K562 (cell line): ENCODE measurements around the gene AHI1. TPM values are rescaled to one million over a fixed set of nuclear protein-coding genes. Genes with fewer than 3 reads are reported as not detected.

Experiments used
- CHCHD3 ChIP-seq: fragments of 250-450 bp; sonication (Bioruptor Pico); IDR thresholded peaks from 2 replicates; pipeline ENCODE4 v2.1.2; 2022; ENCODE audit warnings: mild to moderate bottlenecking
- DMBX1 ChIP-seq: fragments of 250-450 bp; sonication (Bioruptor Pico); IDR thresholded peaks from 2 replicates; pipeline ENCODE4 v1.8.0; 2022; ENCODE audit warnings: inconsistent platforms, mild to moderate bottlenecking, moderate library complexity, borderline replicate concordance
- EP400 ChIP-seq: fragments of 450-650 bp; IDR thresholded peaks from 2 replicates; pipeline ENCODE4 v1.6.1; 2017; ENCODE audit warnings: antibody characterized with exemption, mild to moderate bottlenecking, moderate library complexity
- ETV6 ChIP-seq, 3 experiments: fragments of 150-350 bp in 1 of 3; sonication (generic) in 1 of 3; formaldehyde crosslinking in 1 of 3; IDR thresholded peaks; 2 replicates each; pipeline versions ENCODE4 v1.6.1 to v1.8.0; 2014 to 2022; ENCODE audit warnings: borderline replicate concordance in 2 of 3, low read depth in 2 of 3, antibody characterized with exemption in 1 of 3, low read length in 1 of 3, mild to moderate bottlenecking in 1 of 3, missing genetic modification reagents in 1 of 3
- FOXK2 ChIP-seq, 2 experiments: fragments of 450-650 bp; IDR thresholded peaks in 1 of 2; conservative IDR thresholded peaks in 1 of 2; 2 replicates each; pipeline ENCODE4 v1.6.1; 2016; ENCODE audit warnings: low read depth in 2 of 2, mild to moderate bottlenecking in 1 of 2
- IFI16 ChIP-seq: fragments of 250-450 bp; sonication (Bioruptor Pico); IDR thresholded peaks from 2 replicates; pipeline ENCODE4 v2.1.2; 2022; ENCODE audit warnings: mild to moderate bottlenecking, inconsistent platforms
- MEF2A ChIP-seq: IDR thresholded peaks from 2 replicates; pipeline ENCODE4 v1.6.1; 2011; ENCODE audit warnings: low read depth, mild to moderate bottlenecking, low read length, moderate library complexity; ENCODE audit not compliant: control insufficient read depth
- PTRF ChIP-seq: fragments of 450-650 bp; IDR thresholded peaks from 2 replicates; pipeline ENCODE4 v1.6.1; 2016; ENCODE audit warnings: mild to moderate bottlenecking, missing genetic modification characterization, missing compliant biosample characterization
- RBM15 ChIP-seq: fragments of 200-400 bp; formaldehyde crosslinking; IDR thresholded peaks from 2 replicates; pipeline ENCODE4 v1.6.1; 2018; ENCODE audit warnings: mild to moderate bottlenecking, low read length, moderate library complexity; ENCODE audit not compliant: insufficient read depth
- RFX5 ChIP-seq: IDR thresholded peaks from 2 replicates; pipeline ENCODE4 v1.6.1; 2011; ENCODE audit warnings: low read depth, mild to moderate bottlenecking, improper control_type of control experiment, low read length
- XRCC5 ChIP-seq: fragments of 200-400 bp; formaldehyde crosslinking; IDR thresholded peaks from 2 replicates; pipeline ENCODE4 v1.6.1; 2017; ENCODE audit warnings: low read depth, mild to moderate bottlenecking, low read length
- ZFPM2 ChIP-seq: fragments of 250-450 bp; sonication (Bioruptor Pico); IDR thresholded peaks from 2 replicates; pipeline ENCODE4 v1.5.1; 2022; ENCODE audit warnings: mild to moderate bottlenecking
- ZNF217 ChIP-seq: sonication (generic); formaldehyde crosslinking; IDR thresholded peaks from 2 replicates; pipeline ENCODE4 v1.8.0; 2022; ENCODE audit warnings: mild to moderate bottlenecking, missing genetic modification reagents
- ZNF239 ChIP-seq: fragments of 250-450 bp; sonication (Bioruptor Pico); IDR thresholded peaks from 2 replicates; pipeline ENCODE4 v1.4.0; 2020; ENCODE audit warnings: mild to moderate bottlenecking
- ZNF316 ChIP-seq: fragments of 450-650 bp; IDR thresholded peaks from 2 replicates; pipeline ENCODE4 v1.6.1; 2016
- ZNF384 ChIP-seq: IDR thresholded peaks from 2 replicates; pipeline ENCODE4 v1.6.1; 2012; ENCODE audit warnings: low read depth, low read length, improper control_type of control experiment
- ZNF584 ChIP-seq: fragments of 200-800 bp; sonication (Bioruptor generic); IDR thresholded peaks from 2 replicates; pipeline ENCODE4 v1.6.1; 2016; ENCODE audit warnings: low read depth, mild to moderate bottlenecking, missing genetic modification characterization, missing compliant biosample characterization
- ZNF717 ChIP-seq: fragments of 250-450 bp; sonication (Bioruptor Pico); IDR thresholded peaks from 2 replicates; pipeline ENCODE4 v1.5.0; 2021
- ZNF76 ChIP-seq: fragments of 250-450 bp; sonication (Bioruptor Pico); IDR thresholded peaks from 2 replicates; pipeline ENCODE4 v1.4.0; 2020; ENCODE audit warnings: mild to moderate bottlenecking, moderate library complexity, borderline replicate concordance
- ZNF785 ChIP-seq: fragments of 250-450 bp; sonication (Bioruptor Pico); IDR thresholded peaks from 2 replicates; pipeline ENCODE4 v1.4.0; 2020; ENCODE audit warnings: mild to moderate bottlenecking
- polyA plus RNA-seq, 8 experiments: library from polyadenylated mRNA; depleted of rRNA in 4 of 8; stranded (reverse) in 5 of 8; unstranded in 3 of 8; fragments of >200 nt; fragmentation: Nextera tagmentation in 2 of 8; fragmentation: Illumina TruSeq in 1 of 8; extraction: Ambion mirVana in 2 of 8; extraction: Trizol in 1 of 8; gene quantifications; 2 replicates each; pipeline versions ENCODE4 v1.2.1 to v1.2.3, GENCODE V29; 2011 to 2014; ENCODE audit warnings: inconsistent platforms in 1 of 8, missing spikeins in 1 of 8
- total RNA-seq, 7 experiments: library from RNA; depleted of rRNA in 6 of 7; stranded (reverse); fragments of >200 nt in 6 of 7; fragmentation: Illumina TruSeq in 2 of 7; extraction: Trizol in 2 of 7; gene quantifications; 2 replicates each; pipeline versions ENCODE4 v1.2.1 to v1.2.3, GENCODE V29; 2011 to 2021; ENCODE audit warnings: low replicate concordance in 1 of 7
- TF ChIP-seq, protein P1 (sequence below): fragments of 450-650 bp; IDR thresholded peaks from 2 replicates; pipeline ENCODE4 v1.6.1; 2016; ENCODE audit warnings: low read depth

Gene AHI1
- total and polyA plus RNA-seq, 9 of the 15 experiments (the other 6 are each of a cell fraction or from before 2014, with no cell fraction given): 24.7 to 54.9 (median 32.2) TPM

- TF ChIP-seq ZNF76 (CRISPR knock-in tag) (no peak; the same call in 1 of the 2 replicates), RBM15 (no peak), EP400 (no peak), ZNF584 (CRISPR knock-in tag) (no peak), RFX5 (no peak), IFI16 (CRISPR knock-in tag) (0 out of 2 replicates have a peak, but pooled peaks have one; percentile 50), CHCHD3 (no peak), PTRF (tag) (peak; percentile 81), ZNF785 (CRISPR knock-in tag) (no peak), ZNF217 (CRISPR knock-in tag) (no peak), ZNF717 (no peak), ZNF239 (CRISPR knock-in tag) (peak; percentile 55), ZNF316 (no peak), MEF2A (no peak), ZNF384 (no peak), FOXK2 (conservative IDR thresholded peaks at IDR 0.05 in 1 of 2, IDR thresholded peaks at IDR 0.05 in 1 of 2; ENCODE audit: low read depth in 2 of 2) (no peak), XRCC5 (no peak), ZFPM2 (CRISPR knock-in tag) (no peak), ETV6 (IDR thresholded peaks at IDR 0.05; ENCODE audit: borderline replicate concordance in 1 of 2, low read depth in 2 of 2, low read length in 1 of 2) (no peak), ETV6 (CRISPR knock-in tag; IDR thresholded peaks at IDR 0.05; ENCODE audit: borderline replicate concordance) (no peak), DMBX1 (peak; percentile 59; the same call in 1 of the 2 replicates)
- TF ChIP-seq, protein P1, sequence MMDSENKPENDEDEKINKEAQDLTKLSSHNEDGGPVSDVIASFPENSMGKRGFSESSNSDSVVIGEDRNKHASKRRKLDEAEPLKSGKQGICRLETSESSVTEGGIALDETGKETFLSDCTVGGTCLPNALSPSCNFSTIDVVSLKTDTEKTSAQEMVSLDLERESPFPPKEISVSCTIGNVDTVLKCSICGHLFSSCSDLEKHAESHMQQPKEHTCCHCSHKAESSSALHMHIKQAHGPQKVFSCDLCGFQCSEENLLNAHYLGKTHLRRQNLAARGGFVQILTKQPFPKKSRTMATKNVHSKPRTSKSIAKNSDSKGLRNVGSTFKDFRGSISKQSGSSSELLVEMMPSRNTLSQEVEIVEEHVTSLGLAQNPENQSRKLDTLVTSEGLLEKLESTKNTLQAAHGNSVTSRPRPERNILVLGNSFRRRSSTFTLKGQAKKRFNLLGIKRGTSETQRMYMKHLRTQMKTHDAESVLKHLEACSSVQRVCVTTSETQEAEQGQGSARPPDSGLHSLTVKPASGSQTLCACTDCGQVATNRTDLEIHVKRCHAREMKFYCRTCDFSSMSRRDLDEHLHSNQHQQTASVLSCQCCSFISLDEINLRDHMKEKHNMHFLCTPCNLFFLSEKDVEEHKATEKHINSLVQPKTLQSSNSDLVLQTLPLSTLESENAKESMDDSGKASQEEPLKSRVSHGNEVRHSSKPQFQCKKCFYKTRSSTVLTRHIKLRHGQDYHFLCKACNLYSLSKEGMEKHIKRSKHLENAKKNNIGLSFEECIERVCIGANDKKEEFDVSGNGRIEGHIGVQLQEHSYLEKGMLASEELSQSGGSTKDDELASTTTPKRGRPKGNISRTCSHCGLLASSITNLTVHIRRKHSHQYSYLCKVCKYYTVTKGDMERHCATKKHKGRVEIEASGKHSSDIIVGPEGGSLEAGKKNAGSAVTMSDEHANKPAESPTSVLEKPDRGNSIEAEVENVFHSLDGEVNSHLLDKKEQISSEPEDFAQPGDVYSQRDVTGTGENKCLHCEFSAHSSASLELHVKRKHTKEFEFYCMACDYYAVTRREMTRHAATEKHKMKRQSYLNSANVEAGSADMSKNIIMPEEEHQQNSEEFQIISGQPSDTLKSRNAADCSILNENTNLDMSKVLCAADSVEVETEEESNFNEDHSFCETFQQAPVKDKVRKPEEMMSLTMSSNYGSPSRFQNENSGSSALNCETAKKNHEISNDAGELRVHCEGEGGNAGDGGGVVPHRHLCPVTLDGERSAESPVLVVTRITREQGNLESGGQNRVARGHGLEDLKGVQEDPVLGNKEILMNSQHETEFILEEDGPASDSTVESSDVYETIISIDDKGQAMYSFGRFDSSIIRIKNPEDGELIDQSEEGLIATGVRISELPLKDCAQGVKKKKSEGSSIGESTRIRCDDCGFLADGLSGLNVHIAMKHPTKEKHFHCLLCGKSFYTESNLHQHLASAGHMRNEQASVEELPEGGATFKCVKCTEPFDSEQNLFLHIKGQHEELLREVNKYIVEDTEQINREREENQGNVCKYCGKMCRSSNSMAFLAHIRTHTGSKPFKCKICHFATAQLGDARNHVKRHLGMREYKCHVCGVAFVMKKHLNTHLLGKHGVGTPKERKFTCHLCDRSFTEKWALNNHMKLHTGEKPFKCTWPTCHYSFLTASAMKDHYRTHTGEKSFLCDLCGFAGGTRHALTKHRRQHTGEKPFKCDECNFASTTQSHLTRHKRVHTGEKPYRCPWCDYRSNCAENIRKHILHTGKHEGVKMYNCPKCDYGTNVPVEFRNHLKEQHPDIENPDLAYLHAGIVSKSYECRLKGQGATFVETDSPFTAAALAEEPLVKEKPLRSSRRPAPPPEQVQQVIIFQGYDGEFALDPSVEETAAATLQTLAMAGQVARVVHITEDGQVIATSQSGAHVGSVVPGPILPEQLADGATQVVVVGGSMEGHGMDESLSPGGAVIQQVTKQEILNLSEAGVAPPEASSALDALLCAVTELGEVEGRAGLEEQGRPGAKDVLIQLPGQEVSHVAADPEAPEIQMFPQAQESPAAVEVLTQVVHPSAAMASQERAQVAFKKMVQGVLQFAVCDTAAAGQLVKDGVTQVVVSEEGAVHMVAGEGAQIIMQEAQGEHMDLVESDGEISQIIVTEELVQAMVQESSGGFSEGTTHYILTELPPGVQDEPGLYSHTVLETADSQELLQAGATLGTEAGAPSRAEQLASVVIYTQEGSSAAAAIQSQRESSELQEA: no peak
Observed at GRCh38 chr6:135324531-135324930, 173.0 kb downstream of the AHI1 start (continued).
